ENCODE results near the gene KIRREL3. TPM values are rescaled to one million over a fixed set of nuclear protein-coding genes. Genes with fewer than 3 reads are reported as not detected.

The KIRREL3 gene
- total and polyA plus RNA-seq, 4 donors, result 0.02 to 0.71 (median 0.15) TPM; not detected in 1

DNA sequence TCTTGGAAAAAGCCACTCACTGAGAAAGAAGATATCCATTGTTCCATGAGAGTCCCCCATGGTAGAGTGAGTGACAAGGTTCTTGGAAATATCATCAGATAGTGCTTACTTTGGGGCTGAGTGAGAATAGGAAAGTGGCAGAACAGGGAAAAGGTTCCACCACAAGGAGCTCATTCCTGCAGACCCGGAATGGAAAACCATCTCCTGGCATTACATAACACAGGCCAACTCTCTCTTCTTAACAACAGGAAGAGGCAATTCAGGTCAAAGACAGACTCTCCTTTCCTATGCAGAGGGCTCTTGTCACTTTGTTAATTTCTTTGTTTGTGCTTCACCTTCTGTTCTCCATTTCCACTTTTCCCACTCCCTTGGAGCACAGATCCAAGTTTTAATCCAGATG, 259.7 kb downstream of the KIRREL3 start:
- Histone ChIP-seq H3K9ac (ENCODE audit: insufficient read depth in 1 of 2, low read length in 2 of 2) (no peak overlapping the region), H3K27ac (ENCODE audit: low read depth in 1 of 2, low read length in 1 of 2) (no peak overlapping the region), H3K4me1 (ENCODE audit: control insufficient read depth in 5 of 5, insufficient read depth in 5 of 5, low read length in 5 of 5) (peaks cover 0 to 4% (median 0%) of the 10 kb centered on the region in 5 donors), H3K4me3 (no peak overlapping the region), H3K36me3 (ENCODE audit: control insufficient read depth in 4 of 4, insufficient read depth in 4 of 4, low read length in 4 of 4) (no peaks in the 10 kb centered on the region), H3K27me3 (ENCODE audit: control insufficient read depth in 3 of 3, insufficient read depth in 3 of 3, low read length in 2 of 3) (peaks cover 0 to 2% (median 0%) of the 10 kb centered on the region in 3 donors), H3K9me3 (ENCODE audit: control insufficient read depth in 4 of 4, insufficient read depth in 3 of 4, low read length in 3 of 4) (no peaks in the 10 kb centered on the region)
- DNase-seq, result no peak
- 54 to 55% methylated on average over 1 of the region's 1 CpG for WGBS, 2 donors
- no peak for ATAC-seq (ENCODE audit: insufficient read depth, low FRiP score)
- TF ChIP-seq, protein P1, sequence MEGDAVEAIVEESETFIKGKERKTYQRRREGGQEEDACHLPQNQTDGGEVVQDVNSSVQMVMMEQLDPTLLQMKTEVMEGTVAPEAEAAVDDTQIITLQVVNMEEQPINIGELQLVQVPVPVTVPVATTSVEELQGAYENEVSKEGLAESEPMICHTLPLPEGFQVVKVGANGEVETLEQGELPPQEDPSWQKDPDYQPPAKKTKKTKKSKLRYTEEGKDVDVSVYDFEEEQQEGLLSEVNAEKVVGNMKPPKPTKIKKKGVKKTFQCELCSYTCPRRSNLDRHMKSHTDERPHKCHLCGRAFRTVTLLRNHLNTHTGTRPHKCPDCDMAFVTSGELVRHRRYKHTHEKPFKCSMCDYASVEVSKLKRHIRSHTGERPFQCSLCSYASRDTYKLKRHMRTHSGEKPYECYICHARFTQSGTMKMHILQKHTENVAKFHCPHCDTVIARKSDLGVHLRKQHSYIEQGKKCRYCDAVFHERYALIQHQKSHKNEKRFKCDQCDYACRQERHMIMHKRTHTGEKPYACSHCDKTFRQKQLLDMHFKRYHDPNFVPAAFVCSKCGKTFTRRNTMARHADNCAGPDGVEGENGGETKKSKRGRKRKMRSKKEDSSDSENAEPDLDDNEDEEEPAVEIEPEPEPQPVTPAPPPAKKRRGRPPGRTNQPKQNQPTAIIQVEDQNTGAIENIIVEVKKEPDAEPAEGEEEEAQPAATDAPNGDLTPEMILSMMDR (IDR thresholded peaks at IDR 0.05; ENCODE audit: control extremely low read depth, extremely low read depth), result no peak

DNA sequence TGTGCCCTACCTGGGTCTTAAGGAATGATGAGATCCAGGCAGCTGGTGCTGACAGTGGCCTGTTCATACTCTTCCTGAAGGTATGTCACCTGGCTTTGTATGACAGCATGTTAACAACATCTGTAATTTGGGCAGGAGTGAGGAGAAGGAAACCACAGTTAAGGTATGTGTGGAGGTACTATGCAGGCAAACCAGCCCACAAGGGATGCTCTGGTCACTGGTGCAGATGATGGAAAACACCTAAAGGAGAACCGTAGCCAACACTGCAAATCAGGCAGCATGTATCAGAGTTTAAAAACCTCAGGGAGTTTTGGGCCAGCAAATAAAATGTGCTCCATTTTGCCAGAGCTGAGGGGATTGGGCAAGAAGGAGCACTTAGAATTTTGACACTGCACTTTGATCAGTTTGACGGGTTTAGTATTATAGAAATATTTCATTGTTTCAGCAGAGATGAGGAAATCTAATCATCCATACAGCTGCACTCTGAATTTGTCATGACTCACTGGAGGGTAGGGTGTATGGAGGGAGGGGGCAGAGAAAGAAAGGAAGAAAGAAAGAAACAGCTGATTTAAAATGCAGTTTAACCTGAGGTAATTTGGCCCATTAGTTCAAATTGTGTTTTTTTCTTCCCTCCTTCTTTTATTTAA, 260.9 kb downstream of the KIRREL3 start:
- DNase-seq (peak in 1 of 3 donors; percentile 28), ATAC-seq (ENCODE audit: insufficient read depth, low FRiP score) (no peak)
- 61 to 75% methylated on average over 2 of the region's 2 CpGs for WGBS, 2 donors
- Histone ChIP-seq H3K4me1 (ENCODE audit: control insufficient read depth in 5 of 5, insufficient read depth in 5 of 5, low read length in 5 of 5) (peaks cover 0 to 4% (median 0%) of the 10 kb centered on the region in 5 donors), H3K36me3 (ENCODE audit: control insufficient read depth in 4 of 4, insufficient read depth in 4 of 4, low read length in 4 of 4) (no peaks in the 10 kb centered on the region), H3K27ac (ENCODE audit: low read depth in 1 of 2, low read length in 1 of 2) (no peak overlapping the region), H3K4me3 (no peak overlapping the region), H3K27me3 (ENCODE audit: control insufficient read depth in 3 of 3, insufficient read depth in 3 of 3, low read length in 2 of 3) (peaks cover 0 to 2% (median 0%) of the 10 kb centered on the region in 3 donors), H3K9ac (ENCODE audit: insufficient read depth in 1 of 2, low read length in 2 of 2) (no peak overlapping the region), H3K9me3 (ENCODE audit: control insufficient read depth in 4 of 4, insufficient read depth in 3 of 4, low read length in 3 of 4) (no peaks in the 10 kb centered on the region)
- TF ChIP-seq, protein P1 (IDR thresholded peaks at IDR 0.05; ENCODE audit: control extremely low read depth, extremely low read depth), result no peak

DNA sequence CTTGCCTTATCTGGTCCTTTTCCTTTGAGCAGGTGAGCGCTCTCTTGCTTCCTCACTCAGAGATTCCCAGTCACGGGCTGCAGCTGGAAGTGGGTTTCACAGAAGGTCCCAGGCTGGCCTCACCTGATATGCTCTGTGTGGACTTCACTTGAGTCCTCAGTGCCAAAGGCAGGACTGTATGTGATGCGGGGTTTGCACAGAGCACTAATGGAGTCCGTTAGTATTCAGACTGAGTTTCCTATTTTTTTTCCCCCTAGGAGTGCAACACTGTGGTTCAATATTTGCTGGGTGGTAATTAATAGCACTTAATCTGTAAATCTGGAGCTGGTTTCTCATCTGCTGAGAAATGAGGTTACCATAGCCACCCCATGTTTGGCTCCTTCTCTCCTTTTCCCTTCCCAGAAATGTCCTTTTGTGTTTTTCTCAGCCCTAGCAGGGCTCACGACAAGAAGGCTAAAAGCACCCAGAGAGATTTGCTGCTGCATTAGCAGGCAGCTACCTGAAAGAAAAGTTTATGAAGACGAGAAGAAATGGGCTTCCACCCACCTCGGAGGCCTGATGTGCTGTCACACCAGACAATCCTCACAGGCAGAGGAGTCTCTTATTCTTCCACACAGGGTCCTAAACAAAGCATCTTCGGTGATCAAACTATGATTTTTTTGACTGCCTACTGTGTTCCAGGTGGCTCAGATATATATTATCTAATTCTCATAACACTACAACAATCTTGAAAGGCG, 262.1 kb downstream of the KIRREL3 start:
- no peak overlapping the region for H3K27ac ChIP-seq (ENCODE audit: low read depth in 1 of 2, low read length in 1 of 2)
- DNase-seq (no peak), ATAC-seq (ENCODE audit: insufficient read depth, low FRiP score) (no peak)
- no peaks in the 10 kb centered on the region for H3K36me3 ChIP-seq (ENCODE audit: control insufficient read depth in 4 of 4, insufficient read depth in 4 of 4, low read length in 4 of 4)
- H3K9ac ChIP-seq (ENCODE audit: insufficient read depth in 1 of 2, low read length in 2 of 2), result no peak overlapping the region
- 75 to 80% methylated on average over 9 of the region's 9 CpGs for WGBS, 2 donors
- peaks cover 0 to 2% (median 0%) of the 10 kb centered on the region in 3 donors for H3K27me3 ChIP-seq (ENCODE audit: control insufficient read depth in 3 of 3, insufficient read depth in 3 of 3, low read length in 2 of 3)
- H3K9me3 ChIP-seq (ENCODE audit: control insufficient read depth in 4 of 4, insufficient read depth in 3 of 4, low read length in 3 of 4), result no peaks in the 10 kb centered on the region
- TF ChIP-seq, protein P1 (IDR thresholded peaks at IDR 0.05; ENCODE audit: control extremely low read depth, extremely low read depth), result no peak
- H3K4me3 ChIP-seq, result no peak overlapping the region
- peaks cover 0 to 4% (median 0%) of the 10 kb centered on the region in 5 donors for H3K4me1 ChIP-seq (ENCODE audit: control insufficient read depth in 5 of 5, insufficient read depth in 5 of 5, low read length in 5 of 5)
